HG03196 (cell line): ENCODE measurements around the gene PC.

Source experiments
- ATAC-seq: cut with Tn5 transposase; IDR thresholded peaks from one replicate; pipeline ENCODE4 v1.9.1; 2021; ENCODE audit not compliant: unreplicated experiment

Gene PC

DNA sequence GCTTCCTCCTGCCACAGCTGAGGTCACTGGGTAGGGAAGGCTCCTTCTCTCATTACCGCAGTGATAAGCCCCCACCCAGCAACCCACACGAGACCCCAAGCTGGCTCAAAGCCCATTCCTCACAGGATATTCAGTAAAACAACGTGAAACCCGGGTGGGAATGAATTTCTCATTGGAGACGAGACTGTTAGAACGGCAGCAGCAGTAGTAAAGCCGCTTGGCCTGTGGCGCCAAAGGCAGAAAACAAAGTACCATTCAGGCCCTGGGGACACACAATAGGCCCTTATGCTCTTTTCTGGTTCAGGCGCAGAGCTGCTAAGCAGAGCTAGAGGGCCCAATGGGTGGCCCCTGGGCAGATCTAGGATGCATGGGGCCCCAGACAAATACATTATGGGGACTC, 45.3 kb downstream of the PC start:
- no peak for ATAC-seq

DNA sequence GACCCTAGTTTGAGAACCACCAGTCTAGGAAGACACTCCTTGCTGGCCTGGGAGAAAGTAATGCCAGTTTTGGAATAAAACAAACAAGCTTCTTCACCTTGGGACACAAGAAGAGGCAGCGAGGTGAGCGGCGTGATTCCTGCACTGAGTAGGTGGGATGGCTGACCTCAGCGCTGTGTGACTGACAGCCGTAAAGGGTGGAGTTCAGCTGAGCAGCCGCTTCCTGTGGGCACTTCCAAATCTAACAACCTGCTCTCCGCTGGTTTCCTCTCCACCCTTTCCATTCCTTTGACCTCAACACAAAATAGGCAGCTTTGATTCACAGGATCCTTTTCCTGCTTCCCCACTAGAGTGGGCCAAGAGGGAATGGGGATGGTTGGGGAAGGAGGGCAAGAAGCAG, 45.8 kb downstream of the PC start:
- no peak for ATAC-seq

DNA sequence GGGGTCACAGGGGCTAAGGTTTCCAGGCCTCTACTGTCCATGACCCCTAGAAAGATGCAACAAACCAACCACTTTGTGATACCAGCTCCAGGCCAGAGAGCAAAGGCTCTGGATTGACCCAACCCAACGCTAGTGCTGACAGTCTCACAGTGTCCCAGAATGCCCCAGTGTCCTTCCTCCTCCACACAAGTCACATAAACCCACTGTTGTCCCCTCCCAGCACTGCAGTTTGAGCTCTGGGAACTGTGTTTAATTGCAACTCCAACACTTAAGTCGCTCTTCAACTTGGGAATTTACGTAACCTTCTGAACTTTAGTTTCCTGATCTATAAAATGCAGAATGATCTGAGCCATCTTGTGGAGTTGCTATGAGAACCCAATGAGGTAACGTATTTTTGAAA, 47.5 kb downstream of the PC start:
- ATAC-seq: no peak

DNA sequence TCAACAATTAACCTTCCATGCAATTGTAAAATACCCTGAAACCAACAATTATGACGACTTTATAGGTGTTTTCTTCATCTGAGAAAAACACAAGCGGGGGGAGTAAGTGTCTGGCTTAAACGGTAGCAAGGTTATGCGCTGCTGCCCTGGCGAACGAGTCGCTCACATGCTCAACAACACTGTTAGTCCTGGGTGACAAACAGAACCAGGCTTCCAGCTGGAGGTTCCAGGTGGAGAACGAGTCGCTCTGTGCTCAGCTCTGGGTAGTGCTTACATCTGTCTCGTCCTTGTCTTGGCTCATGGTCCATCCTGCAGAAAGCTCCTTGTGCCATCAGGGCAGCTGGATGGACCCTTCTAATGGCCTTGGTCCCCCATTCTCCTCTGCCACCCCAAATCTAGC, 48.2 kb downstream of the PC start:
- ATAC-seq: no peak

DNA sequence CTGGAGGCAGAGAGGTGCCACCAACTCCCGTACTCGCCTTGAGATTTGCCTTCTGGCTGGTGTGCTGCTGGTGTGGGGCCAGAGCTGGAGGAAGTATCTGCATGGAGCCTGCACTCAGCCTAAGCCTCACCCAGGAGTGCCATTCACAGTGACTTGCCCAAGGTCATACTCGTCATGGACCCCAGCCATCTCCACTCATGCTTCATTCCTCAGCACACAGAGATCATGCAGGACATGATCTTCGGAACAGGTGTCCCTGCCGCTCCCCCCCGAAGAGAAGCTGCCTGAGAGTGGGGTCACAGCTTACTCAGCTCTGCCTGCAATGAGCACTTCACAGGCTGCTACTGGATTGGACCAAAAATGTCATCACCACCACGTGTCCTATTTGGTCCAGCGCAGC, 49.0 kb downstream of the PC start:
- ATAC-seq: no peak

DNA sequence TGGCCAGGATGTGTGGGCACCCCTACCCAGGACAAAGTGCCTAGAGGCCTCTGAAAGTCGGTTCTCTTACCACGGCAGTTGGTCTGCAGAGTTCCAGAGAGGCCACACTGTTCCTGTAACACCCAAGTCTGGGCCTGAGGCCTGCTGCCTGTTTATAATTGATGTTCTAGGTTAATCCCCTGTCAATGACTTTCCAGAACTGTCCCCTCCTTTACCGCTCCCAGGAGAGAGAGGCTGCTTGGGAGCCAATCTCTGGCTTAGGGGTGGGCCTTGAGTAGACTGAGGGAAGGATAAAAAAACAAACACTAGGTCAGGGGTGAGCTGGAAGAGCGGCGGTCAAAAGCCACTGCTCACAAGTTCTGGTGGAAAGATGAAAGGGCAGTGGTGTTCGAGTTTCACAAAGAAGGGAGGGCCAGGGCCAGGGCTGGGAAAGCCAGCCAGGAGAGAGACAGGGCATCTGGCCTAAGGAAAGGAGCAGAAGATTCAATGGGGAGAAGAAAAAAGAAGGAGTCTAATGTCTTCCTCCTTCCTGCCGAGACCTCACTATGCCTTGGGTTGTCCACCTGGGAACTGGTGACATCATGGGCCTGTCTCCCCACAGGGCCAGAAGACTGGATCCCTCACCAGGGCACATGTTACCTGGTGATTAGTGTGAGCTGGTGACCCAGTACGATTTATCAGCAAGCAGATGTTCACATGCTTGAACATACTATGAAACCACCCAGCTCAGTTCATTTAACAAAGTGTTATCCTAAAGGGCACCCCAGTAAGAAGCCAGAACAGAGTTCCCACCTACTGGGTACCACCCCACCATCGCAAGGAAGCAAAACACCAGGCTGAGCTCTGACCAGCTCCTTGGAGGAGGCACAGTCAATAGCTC, 50.2 kb downstream of the PC start:
- no peak for ATAC-seq

DNA sequence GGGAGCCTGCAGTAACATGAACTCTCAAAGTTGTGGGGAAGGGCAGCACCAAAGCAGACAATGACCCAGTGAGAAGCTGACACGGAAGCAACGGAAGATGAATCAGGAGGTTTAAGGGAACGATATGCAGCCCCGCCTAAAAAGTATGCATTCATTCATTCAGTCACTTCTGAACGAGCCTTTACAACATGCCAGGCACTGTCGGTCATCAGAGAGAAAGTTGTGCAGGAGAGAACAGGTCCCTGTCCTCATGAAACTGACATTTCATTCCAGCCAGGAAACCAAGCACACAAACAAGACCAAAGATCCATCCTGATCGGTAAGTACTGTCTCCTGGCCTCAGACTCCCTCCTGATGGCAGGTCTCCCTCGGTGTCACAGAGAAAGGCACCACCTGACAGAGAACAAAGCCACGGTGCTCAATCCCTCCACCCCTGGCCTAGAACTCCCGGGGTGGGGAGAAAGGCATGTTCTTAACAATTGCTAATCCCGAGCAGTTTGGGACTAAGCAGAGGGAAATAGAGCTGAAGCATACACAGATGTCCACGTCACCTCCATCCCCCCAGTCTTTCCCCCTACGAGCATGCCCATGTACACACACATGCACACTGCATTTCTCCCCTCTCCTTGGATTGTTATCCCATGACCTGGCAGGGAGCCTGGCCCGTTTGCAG, 52.0 kb downstream of the PC start:
- no peak for ATAC-seq

DNA sequence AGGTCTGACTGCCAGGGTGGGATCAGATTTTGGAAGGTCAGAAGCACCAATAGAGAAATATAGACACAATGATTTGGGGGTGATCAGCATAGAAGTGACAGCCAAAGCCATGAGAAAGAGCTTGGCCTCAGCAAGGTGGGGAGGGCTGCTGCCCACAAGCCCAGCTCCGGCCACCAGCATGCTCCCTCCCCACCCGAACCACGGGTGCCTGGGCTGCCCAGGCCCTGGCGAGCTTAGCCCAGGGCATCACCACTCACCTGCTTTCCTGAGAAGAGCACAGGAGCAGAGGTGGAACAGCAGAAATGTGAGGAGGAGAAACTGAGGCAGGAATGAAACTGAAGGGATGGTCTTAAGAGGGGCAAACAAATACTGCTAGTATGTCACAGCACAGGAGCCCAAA, 52.6 kb downstream of the PC start:
- ATAC-seq: no peak

DNA sequence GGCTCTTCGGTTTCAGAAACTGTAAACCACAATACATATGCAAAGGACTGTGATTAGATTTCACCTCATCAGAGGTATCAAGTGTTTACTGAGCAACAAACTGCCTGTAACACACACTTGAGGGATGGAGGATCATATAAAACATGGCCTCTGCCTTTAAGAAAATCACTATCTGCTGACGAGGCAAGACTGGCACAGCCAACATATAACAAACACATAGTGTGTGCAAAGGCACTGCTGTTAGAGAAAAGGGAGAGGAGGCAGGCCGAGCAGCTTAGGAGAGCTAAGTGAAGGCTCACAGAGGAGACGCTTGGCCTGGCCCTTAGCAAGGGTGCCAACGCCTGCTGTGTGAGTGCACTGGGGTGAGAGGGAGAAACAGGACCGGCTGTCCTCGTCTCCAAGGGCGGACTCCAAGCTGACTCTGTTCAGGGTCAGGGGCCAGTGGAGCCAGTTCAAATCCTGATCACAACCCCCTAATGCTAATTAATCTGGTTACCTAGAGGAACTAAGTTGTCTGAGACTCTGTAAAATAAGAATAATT, 53.1 kb downstream of the PC start:
- no peak for ATAC-seq

DNA sequence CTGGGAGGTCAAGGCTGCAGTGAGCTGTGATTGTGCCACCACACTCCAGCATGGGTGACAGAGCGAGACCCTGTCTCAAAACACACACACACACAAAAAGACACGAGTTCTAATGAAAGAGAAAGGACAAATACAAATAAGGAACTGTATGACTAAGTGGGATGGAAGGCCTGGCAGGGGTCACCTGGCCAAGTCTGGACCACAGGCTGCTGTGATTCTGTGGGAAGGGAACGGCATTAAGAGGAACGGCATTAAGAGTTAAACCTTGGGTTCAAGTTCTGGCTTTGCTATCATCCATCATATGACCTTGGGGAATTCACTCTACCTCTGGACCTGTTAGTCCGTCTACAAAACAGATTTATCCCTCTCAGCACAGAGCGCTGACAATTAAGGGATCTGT, 53.6 kb downstream of the PC start:
- ATAC-seq: no peak

DNA sequence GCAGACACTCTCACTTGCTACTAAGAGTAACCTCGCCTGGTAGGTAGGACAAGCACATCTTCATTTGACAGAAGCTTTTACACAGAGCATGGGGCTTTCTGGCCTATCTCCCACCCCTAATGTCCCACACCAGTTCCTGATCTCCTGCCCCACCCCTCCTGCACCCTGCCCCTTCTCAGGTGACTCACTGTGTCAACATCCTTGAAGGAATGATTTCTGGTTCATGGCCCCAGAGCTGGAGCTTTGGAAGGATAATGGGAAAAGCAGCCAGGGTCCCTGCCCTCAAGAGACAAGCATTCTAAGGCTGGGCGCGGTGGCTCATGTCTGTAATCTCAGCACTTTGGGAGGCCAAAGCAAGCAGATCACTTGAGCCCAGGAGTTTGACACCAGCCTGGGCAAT, 54.1 kb downstream of the PC start:
- ATAC-seq: no peak

DNA sequence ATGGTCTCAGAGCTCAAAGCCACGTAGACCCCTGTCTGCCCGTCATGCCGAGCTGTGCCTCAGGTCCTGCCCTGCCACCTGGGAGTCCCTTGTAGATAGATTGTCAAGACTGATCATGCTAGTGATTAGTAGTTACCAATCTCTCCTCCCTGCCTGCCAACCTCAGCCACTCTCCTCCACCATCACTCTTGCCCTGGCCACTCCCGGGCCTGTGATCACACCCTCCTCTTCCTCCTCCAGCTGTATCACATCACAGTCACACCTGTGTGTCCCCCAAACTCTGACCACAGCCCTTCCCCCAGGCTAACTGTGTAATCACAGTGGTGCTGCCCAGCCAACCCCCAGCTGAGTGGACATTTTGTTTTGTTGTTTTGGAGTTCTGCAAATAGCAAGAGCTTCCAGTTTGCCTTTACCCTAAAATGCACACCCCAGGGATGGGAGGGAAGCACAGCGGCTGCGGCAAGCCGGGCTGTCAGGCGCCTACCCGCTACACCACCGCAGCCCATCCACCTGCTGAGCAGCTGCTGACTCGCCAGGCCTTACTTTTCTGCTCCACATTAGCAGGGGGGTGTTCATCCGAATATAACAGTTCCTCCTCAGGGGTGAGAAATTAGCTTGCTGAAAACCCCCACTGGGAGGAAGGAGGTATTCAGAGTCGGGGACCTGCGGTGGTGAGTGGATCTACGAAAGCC, 55.6 kb downstream of the PC start:
- no peak for ATAC-seq

DNA sequence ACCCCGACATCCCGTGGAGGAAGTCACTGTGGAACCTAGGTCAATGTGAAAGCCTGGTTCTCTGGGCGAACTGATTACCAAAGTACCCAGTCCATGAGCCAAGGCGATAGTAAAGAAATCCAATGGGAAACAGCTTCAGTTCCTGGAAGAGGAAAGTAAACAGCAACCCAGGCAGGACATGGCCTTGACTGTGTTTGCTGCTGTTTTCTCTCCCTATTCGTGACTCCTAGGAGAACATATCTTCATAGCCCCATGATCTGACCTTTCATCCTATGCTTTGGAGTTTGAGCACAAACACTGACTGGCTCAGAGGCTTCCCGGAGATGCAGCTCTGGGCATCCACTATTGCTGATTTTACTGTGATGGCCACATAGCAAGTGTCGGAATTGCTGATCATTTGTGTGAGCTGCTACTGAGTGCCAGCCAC, 56.2 kb downstream of the PC start:
- no peak for ATAC-seq

DNA sequence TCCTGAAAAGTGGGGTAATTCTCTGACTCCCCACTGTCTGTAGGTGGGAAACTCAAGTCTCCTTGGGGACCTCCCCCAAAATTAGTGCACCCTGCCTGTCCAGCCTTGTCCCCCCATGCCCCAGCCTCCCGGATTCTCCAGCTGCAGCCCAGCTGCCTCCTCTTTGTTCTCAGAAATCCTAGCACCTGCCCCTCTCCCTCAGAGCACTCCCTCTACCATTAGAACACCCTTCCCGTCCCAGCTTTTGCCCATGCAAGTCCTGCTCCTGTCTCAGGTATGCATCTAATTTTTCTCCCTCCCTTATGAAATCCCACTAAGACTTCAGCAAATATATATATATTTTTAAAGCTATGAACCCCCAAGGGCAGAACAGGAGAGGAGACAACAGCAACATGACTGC, 64.0 kb downstream of the PC start:
- ATAC-seq: no peak

DNA sequence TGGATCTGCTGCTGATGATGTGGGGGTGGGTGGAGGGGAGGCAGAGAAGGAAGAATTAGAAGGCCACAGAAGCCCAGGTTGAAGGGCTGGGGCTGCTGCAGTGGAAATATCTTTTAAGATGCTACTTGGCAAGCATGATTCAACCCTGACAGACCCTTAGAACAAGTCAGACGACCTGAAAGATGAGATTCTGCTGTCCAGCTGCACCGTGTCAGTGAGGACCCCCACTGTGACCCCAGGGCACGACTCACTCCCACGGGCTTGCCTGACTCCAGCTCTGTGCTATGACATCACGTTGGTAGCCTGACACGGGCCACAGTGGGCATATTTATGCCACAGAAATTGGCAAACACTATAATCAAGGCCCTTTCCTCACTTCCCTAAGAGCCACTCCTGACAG, 65.3 kb downstream of the PC start:
- no peak for ATAC-seq

DNA sequence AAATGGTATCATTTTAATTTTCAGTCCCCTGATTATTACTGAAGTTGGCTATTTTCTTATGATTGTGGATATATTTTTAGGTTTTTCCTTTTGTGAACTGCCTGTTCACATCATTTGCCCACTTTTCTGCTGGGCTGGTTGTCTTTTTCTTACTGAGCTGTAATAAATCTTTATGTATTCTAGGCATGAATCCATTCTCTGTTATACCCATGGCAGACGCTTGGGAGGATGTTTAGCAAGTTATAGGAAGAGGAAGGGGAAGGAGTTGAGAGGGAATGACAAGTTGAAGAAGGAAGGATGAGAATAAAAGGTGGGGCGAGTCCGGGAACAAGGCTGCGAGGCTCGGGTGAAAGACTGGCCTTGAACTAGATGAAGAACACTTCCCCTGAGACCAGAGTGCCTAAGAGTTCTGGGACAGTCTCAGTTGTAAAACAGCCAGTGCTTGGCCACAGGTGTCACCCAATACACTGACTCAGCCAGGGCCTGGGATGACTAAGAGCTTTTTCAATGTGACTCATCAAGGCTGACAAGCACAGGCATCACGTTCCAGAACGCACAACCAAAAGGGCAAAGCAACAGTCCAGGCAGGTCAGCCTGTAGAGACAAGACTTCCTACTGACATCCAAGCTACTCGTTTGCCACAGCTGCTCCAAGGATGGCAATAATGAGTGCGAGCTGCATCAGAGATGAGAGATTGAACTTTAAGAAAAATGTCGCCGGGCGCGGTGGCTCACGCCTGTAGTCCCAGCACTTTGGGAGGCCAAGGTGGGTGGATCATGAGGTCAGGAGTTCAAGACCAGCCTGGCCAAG, 66.1 kb downstream of the PC start:
- ATAC-seq: peak; percentile 87

DNA sequence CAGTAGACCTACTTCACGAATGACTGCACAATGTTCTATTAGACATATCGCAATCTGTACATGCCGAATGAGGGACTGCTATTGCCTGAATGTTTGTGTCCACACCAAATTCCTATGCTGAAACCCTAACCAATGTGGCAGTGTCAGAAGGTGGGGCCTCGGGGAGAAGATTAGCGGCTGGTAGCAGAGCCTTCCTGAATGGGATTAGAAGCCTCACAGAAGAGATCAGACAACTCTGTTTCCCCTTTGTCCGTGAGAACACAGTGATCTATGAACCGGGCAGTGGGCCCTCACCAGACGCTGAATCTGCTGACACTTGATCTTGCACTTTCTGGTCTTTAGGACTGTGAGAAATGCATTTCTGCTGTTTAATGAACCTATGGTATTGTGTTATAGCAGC, 68.2 kb downstream of the PC start:
- ATAC-seq: no peak

DNA sequence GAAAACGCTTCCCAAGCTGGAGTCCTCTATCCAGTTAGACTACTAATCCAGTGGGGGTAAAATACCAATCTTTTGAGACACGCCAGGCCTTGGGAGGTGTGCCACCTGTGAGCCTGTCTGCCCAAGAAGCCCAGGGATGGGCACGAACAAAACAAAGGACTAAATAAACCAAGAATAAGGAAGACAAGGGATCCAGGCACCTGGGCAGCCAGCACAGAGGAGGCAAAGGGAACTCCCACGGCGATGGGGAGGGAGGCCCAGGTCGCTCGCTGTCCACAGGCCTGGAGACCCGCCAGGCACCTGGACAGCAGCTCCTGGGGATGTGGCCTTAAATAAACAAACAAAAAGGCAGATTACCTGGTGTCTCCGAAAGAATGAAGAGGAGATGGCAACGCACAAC, 69.9 kb downstream of the PC start:
- ATAC-seq: no peak

DNA sequence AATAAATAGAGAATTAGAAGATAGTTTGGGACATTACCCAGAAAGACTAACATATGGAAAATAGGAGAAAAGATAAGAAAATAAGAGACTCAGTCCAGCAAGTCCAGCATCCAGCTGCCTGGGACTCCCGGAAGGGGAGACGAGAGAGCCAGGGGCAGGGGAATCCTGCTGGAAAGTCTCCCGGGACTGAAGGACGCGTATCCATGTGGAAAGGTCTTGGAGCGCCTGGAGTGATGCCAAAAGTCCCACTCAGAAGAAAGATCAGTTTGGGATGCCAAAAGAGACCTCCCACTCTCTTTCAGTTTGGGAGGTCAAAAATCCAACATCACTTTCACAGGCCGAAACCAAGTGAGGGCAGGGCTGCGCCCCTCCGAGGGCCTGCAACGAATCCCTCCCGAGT, 70.7 kb downstream of the PC start:
- no peak for ATAC-seq

DNA sequence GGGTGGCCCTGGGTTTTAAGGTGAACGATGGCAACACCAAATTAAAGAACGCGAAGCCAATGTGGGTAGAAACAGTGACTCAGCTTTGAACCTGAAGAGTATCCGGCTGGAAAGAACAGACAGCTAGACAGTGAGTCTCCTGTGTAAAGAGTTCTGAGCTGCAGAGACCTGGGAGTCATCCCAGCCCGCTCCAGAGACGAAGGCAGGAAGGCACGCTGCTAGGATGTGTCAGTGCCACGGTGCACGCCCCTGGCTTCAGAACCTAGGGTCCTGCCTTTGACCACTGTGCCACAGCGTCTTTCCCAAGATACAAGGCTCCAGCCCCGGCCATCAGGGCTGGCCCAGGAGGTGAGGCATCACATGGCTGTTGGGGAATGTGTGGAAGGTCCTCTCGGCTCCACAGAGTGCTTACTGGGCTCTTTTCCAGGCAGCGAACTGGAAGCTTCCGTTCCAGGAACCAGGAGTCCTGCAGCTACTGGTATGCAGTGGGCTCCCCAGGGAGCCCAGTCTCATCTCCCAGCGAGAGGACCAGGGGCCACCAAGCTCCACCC, 71.4 kb downstream of the PC start:
- ATAC-seq: no peak
